8988T (cell line): ENCODE data around the gene MTMR1.

Source experiments
- DNase-seq: peaks from one replicate; pipeline ENCODE4 v3.0.0; 2011

Gene MTMR1

DNA sequence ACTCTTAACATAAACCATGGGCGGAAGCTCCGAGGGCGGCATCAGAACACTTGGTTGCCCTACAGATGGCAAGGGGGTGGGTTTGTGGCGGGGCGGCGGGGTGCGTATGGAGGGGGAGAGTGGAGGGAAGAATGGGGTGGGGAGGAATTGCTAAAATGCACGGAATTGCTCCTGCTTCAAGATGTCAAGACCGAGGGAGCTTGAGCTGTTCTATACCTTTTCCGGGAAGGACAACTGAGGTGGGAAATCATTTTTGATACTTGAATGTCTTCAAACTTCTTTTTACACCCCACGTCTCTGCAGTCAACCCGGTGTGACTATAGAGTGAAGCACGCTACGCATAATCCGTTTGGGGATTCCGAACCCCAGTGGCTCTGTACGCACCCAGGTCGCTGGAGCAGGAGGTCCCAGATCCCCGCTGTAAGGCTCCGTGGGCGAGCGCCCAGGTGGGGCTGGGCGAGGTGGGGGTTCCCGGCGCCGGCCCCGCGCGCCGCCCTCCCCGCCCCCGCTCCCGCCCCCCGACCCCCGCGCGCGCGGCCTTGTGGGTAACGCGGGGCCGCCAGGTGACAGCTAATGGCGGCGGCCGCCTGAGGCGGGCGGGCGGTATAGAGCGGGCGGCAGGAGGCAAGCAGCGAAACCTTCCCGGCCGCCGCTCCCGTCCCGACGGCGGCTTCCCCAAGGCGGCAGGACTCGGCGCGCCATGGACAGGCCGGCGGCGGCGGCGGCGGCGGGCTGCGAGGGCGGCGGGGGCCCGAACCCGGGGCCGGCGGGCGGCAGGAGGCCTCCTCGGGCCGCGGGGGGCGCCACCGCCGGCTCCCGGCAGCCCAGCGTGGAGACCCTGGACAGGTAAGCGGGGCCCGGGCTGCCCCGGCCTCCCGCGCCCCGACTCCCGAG, at the start of gene MTMR1:
MTMR1 (plus strand) TSS at position 566 of the 894 bp plus-strand sequence; CDS start at position 701, 135 bp downstream.
- peak; percentile 40 for DNase-seq

DNA sequence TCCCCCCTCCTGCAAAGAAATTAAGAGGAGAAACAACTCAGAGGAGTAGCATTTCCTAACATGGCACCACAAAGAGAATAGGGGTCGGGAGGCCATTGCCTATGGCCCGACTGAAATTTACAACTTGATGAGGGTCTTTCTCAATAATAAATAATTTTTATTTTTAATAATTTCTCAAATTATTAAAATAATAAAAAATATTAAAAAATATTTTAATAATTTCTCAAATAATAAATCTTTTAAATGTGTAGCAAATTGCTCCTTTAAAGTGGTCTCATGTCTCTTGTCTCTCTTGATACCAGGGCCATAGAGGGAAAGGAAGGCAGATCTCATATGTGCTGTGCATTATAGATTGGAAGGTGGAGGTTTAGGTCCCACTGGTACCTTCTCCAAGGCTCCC, 49.2 kb upstream of the MTMR1 start:
- no peak for DNase-seq

- DNase-seq, result no peak
These were observed 48.8 kb upstream of the MTMR1 start for GRCh38 chrX:150644422-150644821.

DNA sequence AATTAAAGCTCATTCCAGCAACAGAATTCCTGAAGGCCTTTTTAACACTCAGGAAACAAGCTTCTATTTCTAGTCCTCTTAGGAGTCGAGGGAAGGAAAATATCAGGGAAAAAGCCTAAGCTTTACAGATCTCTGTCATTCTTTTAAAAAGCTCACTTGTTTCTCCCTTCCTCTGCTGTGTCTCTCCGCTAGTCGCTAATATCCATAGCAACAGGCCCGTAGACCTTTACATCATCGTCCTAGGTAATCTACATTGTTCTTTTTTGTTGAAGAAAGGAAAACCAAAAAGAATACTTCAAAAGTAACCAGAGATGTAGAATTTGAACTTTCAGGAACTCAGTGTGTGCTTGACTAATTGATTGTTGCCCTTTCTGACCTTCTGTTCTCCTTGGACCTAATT, 45.9 kb upstream of the MTMR1 start:
- DNase-seq, result no peak

DNA sequence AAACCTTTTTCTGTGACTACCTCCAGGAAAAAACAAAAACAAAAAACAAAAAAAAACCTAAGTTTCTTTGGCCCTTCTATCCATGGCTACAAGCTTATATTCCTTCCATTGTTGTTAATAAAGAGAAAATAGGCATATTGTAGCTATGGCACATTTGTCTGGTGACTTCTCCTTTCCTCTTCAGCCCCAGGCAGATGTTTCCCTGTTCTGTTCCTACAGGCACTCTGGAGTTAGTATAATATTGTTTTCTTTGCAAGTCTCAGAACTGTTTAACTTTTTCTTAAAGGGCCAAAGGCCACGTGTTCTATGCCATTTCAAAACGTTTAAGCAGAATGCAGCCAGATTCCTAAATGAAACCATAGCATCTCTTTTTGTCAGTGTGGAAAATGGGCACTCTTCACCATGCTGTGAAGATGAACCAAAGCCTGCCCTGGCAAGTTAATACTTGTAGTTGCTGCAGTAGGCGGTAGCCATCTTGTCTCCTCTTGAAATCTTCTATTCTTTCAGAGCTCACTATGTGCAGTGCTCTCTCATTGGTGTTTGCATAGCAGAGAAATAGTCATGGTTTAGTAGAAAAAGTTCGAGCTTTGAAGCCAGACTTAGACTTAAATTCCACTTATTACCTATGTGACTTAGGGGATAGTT, 44.8 kb upstream of the MTMR1 start:
- DNase-seq, result no peak

GRCh38 chrX:150649096-150649870, 43.9 kb upstream of the MTMR1 start:
- DNase-seq, result no peak

DNA sequence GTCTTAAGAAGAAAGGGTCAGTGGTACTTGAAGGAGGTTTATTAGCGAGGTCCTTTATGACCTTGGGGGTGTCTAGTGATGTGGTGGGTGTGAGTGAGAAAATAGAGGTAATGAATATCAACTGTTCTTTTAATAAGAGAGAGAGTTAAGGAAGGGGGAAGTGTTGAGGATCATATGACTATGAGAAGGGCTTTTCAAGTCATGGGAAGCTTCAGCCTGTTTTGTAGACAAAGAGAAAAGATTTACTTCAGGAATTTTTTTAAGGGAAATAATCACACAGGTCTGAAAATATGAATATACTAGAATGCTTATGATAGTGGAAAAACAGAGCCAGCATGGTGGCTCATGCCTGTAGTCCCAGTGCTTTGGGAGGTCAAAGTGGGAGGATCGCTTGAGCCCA, 41.3 kb upstream of the MTMR1 start:
- DNase-seq, result no peak

DNA sequence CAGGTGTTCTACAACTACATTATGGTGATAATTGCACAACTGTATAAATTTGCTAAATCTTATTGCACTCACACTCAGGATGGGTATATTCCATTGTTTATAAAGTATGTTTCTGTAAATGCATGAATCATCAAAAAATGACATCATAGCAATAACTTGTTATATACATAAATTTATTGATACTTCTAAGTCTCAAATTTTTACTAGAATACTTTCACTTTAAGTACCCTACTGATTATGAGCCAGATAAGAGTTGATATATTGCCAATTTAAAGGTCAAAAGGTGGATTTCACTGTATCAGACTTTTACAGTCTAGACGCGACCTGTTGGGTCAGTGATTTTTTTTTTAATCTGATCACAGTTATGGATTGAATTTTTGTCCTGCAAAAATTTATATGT, 37.4 kb upstream of the MTMR1 start:
- DNase-seq, result no peak

- no peak for DNase-seq
These were observed 30.1 kb upstream of the MTMR1 start for GRCh38 chrX:150663073-150663472.

- no peak for DNase-seq
These were observed 28.9 kb upstream of the MTMR1 start for GRCh38 chrX:150664290-150664689.

GRCh38 chrX:150676221-150676620, 17.0 kb upstream of the MTMR1 start:
- DNase-seq, result no peak

GRCh38 chrX:150680974-150681373, 12.2 kb upstream of the MTMR1 start:
- no peak for DNase-seq

DNA sequence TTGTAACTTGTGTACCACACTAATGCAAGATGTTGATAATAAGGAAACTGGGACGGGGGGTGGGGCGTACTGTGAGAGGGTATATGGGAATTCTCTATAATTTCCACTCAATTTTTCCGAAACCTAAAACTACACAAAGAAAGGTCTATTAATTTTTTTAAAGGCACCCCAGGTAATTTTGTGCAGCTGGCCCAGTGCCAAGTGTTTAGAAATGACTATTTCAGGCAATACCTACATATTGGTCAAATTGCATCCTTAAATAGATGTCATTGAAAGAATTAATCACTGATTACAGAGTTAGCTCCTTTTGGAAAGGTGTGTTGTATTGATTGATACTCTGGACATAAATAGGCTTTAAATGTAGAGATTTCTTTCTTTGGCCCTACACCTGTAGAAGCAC, 10.1 kb upstream of the MTMR1 start:
- DNase-seq, result no peak

DNA sequence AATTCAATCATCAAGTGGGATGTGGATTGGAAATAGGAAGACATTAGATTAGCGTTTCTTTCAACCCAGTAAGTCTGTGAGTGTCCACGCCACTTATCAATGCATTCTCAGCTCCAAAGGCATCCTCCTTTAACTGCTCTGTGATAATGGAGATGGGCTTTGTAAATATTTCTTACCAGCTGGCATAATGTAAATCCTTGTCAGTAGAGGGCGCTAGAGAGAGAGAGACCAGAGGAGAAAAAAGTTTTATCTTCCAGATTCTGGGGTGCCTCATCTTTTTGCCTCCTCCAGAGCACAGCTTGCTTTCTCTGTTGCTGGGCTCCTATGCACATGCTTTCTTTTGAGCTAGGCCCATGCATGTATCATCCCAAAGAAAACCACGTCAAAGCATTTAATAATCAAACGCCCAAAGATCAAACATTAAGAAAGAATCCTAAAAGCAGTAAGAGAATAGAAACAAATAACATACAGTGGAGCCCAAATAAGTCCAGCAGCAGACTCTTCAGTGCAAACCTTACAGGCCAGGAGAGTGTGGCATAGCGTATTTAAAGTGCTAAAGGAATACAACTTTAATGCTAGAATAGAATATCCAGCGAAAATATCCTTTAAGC, 9.6 kb upstream of the MTMR1 start:
- no peak for DNase-seq

- DNase-seq, result peak; percentile 22
These were observed 4.2 kb upstream of the MTMR1 start for GRCh38 chrX:150688911-150689451.

DNA sequence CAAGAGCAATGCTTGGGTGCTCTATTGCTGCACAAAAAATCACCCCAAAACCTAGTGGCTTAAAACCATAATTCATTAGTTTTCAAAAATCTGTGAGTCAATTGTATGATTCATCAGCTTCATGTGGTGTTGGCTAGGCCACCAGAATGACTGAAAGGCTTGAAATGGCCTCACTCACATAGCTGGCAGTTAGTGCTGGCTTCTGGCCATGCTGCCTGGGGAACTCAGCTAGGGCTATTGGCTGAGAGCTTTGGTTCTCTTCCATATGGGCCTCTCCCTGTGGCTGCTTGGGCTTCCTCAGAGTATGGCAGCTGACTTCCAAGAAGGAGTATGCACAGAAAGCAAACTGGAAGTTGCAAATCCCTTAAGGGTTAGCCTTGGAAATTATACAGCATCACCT, 3.1 kb upstream of the MTMR1 start:
- DNase-seq, result no peak

GRCh38 chrX:150692296-150692695, 900 bp upstream of the MTMR1 start:
- DNase-seq, result no peak

DNA sequence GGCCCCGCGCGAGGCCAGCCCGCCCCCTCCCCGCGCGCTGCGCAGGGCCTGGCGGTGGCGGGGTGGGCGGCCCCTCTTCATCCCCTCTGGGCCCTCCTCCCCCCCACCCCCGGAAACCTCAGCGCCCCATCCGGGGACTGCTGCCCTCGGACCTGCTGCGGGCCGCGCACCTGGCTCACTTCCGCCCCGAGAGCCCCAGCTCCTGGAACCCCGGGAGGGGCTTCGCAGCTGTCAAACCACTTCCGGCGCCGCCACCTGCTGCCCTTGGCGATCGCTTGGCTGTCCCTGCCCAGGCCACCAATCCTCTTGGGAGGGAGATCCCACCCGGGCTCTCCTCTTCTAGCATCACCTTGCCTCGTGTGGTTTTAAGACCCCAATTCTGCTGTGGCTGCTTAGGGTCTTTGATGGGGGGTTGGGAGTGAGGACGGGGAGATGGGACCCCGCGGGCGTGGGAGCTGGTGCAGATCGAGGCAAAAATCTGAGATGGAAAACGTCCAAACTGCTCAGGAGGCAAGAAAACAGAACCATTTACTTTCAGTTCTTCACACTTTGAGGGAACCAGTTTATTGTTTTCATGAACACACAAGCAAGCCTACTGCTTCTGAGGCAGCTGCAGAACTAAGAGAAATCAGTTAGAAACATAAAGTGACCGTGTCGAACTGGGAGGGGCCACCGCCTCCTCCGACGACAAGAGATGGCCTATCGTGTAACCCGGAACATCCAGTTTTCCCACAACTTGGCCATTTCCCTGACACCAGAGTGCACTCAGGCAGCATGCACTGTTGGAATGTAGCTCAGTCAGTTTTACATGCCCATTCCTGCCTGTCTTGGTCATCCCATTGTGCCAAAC, 754 bp downstream of the MTMR1 start:
- DNase-seq, result peak; percentile 69

- DNase-seq, result no peak
These were observed 1.7 kb downstream of the MTMR1 start for GRCh38 chrX:150694738-150695410.

- DNase-seq, result no peak
These were observed 3.1 kb downstream of the MTMR1 start for GRCh38 chrX:150696331-150696730.

DNA sequence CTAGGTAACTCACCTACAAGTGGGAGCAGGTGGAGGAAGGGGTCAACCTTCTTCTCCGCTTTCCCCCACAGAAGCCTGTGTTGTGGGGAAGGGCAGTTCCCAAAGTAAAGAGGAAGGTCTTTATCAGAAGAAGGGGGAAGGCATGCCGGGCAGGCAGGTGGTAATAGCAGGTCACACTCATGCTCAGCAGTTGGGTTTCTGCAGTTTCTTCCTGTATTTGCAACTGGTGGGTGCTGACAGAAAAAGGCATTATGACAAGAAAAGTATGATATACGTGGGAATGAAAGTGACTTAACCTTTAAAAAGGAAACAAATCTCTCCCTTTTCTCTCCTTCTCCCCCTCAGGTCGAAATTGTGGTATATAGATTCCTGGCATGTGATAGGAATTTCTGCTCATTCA, 3.7 kb downstream of the MTMR1 start:
- DNase-seq, result no peak
